ENCODE measurements around the gene YIF1A.

GRCh38 chr11:66281001-66281400 lies 7.9 kb downstream of the YIF1A start:
- TF ChIP-seq, protein P1, sequence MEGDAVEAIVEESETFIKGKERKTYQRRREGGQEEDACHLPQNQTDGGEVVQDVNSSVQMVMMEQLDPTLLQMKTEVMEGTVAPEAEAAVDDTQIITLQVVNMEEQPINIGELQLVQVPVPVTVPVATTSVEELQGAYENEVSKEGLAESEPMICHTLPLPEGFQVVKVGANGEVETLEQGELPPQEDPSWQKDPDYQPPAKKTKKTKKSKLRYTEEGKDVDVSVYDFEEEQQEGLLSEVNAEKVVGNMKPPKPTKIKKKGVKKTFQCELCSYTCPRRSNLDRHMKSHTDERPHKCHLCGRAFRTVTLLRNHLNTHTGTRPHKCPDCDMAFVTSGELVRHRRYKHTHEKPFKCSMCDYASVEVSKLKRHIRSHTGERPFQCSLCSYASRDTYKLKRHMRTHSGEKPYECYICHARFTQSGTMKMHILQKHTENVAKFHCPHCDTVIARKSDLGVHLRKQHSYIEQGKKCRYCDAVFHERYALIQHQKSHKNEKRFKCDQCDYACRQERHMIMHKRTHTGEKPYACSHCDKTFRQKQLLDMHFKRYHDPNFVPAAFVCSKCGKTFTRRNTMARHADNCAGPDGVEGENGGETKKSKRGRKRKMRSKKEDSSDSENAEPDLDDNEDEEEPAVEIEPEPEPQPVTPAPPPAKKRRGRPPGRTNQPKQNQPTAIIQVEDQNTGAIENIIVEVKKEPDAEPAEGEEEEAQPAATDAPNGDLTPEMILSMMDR (IDR thresholded peaks at IDR 0.05) = no peak
- TF ChIP-seq POLR2A (IDR thresholded peaks at IDR 0.05) = no peak
- TF ChIP-seq POLR2AphosphoS5 (IDR thresholded peaks at IDR 0.05) = no peak
- no peak for TF ChIP-seq EP300 (IDR thresholded peaks at IDR 0.05)
